GM19193 (cell line): ENCODE data around the gene ZSWIM6.

Experiments
- POLR2A ChIP-seq: IDR thresholded peaks from 4 replicates; pipeline ENCODE4 v1.6.1; 2011; ENCODE audit not compliant: insufficient read depth, insufficient read length; ENCODE audit errors: extremely low read depth

ZSWIM6 gene

GRCh38 chr5:61333954-61334867, 2.2 kb downstream of the ZSWIM6 start:
- no peak for TF ChIP-seq POLR2A

DNA sequence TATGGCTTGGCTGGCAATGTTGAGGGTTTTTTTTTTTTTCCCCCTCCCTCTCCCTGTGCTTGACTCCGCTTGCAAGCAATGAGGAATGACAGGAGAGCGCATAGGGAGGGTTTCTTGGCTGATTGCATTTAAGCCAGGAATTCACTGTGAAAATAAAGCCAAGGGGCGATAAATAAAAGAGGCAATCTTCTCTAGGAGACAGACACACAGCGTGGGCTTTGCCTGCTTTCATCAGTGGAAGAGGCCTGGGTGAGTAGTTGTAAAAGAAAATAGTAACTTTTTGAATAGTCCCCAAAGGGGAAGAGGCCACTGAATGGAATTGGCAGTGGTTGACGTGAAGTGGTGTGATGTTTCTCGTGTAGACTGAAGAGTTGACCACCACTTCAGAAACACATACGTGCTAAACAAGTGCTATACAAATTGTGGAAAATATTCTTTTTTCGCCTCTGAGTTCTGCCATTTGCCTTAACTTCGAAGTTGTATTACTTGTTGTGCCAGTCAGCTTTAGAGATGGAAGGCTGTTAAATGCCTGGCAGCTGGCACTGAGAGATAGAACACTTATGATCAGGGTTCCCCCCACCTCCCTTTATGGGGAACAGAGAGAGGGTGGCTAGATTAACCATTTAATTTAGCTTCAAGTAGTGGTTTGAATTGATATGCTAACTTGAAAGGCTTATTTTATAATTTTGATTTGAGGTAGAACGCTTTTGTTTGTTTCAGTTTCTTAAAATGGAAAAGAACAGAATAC, 3.0 kb downstream of the ZSWIM6 start:
- no peak for TF ChIP-seq POLR2A

DNA sequence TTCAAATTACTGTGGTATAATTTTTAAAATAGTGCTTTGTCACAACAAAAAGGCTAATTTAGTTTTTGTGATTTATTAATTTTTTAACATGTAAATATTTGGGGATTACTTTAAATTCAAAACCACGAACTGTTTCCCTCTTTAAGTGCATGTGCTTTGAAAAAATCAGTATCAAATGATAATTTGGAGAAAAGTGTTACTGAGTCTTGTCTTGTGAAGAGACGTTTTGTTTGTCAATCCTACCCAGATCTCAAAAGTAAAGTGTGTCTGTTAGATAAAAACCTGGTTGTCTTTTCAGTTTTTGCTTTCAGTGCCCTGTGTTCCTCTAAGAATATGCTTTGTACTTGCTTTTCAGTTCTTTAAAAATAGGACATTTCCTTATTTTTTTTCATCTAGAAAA, 7.7 kb downstream of the ZSWIM6 start:
- no peak for TF ChIP-seq POLR2A

DNA sequence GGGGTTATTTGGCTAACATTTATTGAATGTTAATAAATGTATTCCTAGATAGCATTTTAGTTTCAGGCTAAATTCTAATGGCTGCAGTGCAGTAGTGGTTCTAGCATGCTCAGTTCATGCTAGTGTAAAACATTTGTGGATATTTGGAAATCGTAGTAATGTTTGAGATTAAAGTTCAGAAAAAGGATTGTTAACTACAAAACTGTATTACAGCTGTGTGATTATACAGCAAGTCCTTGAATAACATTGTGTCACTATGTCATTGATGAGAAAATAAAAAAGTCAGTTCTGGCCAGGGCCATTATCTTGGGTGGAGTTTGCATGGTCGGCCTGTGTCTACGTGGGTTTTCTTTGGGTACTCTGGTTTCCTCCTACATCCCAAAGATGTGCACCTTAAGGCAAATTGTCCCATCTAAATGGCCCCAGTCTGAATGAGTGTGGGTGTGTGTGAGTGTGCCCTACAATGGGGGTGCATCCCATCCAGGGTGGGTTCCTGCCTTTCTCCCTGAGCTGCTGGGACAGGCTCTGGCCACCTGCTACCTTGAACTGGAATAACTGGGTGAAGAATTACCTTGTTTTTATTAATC, 8.8 kb downstream of the ZSWIM6 start:
- no peak for TF ChIP-seq POLR2A

DNA sequence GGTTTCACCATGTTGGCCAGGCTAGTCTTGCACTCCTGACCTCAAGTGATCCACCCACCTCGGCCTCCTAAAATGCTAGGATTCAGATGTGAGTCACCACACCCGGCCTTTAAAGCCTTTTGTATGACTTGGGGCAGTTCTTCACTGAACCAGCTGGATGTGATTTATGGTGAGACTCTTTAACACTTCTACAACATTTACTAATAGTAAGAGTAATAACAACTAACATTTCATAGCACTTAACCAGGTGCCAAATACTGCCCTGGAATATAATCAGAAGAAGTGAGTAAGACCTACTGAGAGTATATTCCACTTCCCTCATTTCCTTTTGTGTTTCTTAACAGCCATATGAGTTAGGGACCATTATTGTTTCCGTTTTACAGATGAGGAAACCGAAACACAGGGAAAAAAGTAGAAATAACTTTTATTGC, 10.0 kb downstream of the ZSWIM6 start:
- TF ChIP-seq POLR2A: no peak

GRCh38 chr5:61344187-61344944, 12.3 kb downstream of the ZSWIM6 start:
- no peak for TF ChIP-seq POLR2A

GRCh38 chr5:61346511-61346910, 14.5 kb downstream of the ZSWIM6 start:
- TF ChIP-seq POLR2A: no peak

DNA sequence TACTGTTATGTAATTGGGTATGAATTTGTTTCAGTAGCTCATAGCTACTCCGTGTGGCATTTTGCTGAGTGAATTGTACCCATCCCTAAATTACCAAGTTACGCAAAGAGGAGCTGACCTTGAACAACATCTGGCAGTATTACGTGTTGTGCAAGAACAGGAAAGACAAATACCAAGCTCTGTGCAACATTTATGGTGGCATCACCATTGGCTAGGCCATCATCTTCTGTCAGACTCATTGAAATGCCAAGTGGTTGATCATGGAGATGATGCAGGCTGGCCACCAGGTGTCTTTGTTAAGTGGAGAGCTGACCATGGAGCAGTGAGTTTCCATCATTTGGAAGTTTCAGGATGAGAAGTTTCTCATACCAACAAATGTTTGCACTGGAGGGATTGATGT, 15.0 kb downstream of the ZSWIM6 start:
- no peak for TF ChIP-seq POLR2A

GRCh38 chr5:61348447-61348846, 16.4 kb downstream of the ZSWIM6 start:
- no peak for TF ChIP-seq POLR2A

DNA sequence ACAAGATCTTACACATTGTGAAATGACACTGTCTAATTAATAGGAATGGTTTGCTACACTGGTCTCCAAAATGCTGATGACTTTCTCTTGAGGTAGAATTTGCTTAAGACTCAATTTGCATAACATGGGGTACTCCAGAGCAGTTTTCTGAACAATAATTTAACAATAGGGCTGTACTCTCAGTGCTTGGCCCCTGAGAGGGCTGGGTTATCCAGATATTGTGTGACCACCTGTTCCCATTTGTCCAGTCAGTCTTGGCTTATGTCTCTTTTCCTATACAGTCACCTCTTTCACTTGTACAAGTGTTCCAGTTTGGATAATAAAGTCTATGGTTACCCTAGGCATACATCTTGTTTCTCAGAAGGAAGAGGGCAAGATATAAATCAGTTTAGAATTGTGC, 17.9 kb downstream of the ZSWIM6 start:
- TF ChIP-seq POLR2A: no peak

GRCh38 chr5:61350535-61350934, 18.5 kb downstream of the ZSWIM6 start:
- no peak for TF ChIP-seq POLR2A

GRCh38 chr5:61351733-61352132, 19.7 kb downstream of the ZSWIM6 start:
- no peak for TF ChIP-seq POLR2A

- TF ChIP-seq POLR2A: no peak
Measured at GRCh38 chr5:61352180-61352579, 20.1 kb downstream of the ZSWIM6 start.

- TF ChIP-seq POLR2A: no peak
Measured at GRCh38 chr5:61352612-61353156, 20.6 kb downstream of the ZSWIM6 start.
